Endothelial cell of umbilical vein (primary cell): ENCODE data around the gene RAB28. TPM values are rescaled to one million over a fixed set of nuclear protein-coding genes. Genes with fewer than 3 reads are reported as not detected.

Source experiments
- BruUV-seq: library from RNA; stranded (reverse); fragments of 400-500 nt; replicated peaks from 2 replicates; lab custom pipeline; 2021; lab: Mats Ljungman, UMichigan
- CTCF ChIA-PET: fragments of 300-600, 350-600 bp; sonication (Branson Sonifier 250); formaldehyde crosslinking; loops from one replicate; lab custom pipeline; 2021; ENCODE audit warnings: antibody characterized with exemption, inconsistent platforms; lab: Charles Lee
- POLR2A ChIA-PET: fragments of 300-600, 350-600 bp; sonication (Branson Sonifier 250); formaldehyde crosslinking; loops from one replicate; lab custom pipeline; 2021; ENCODE audit warnings: antibody characterized with exemption, inconsistent platforms; lab: Charles Lee
- DNase-seq: peaks from one replicate; pipeline ENCODE4 v3.0.0-alpha.2; 2011; ENCODE audit warnings: low read depth, low spot score
- FAIRE-seq: peaks from 2 replicates; lab custom pipeline; 2011; peaks lifted over from hg19 to GRCh38; lab: Jason Lieb, UNC
- H2AFZ ChIP-seq: 2 replicates; pipeline ENCODE4 v1.6.0; 2012; ENCODE audit warnings: low read depth, low read length, control low read depth, inconsistent platforms
- H3K27ac ChIP-seq: 2 replicates; pipeline ENCODE4 v1.5.1; 2011; ENCODE audit warnings: low read depth, mild to moderate bottlenecking, control low read depth, low read length, moderate library complexity; ENCODE audit not compliant: insufficient read depth
- H3K27me3 ChIP-seq, 2 experiments: 2 replicates each; pipeline versions ENCODE4 v1.6.0 to v1.6.1; 2011; ENCODE audit warnings: low read length in 2 of 2, mixed read lengths in 1 of 2; ENCODE audit not compliant: control insufficient read depth in 2 of 2, insufficient read depth in 2 of 2
- H3K36me3 ChIP-seq, 2 experiments: 2 replicates in 1 of 2; 3 replicates in 1 of 2; pipeline ENCODE4 v1.5.1; 2011; ENCODE audit warnings: low read length in 2 of 2, mild to moderate bottlenecking in 1 of 2, moderate library complexity in 1 of 2; ENCODE audit not compliant: control insufficient read depth in 2 of 2, insufficient read depth in 2 of 2; ENCODE audit errors: extremely low read depth in 1 of 2
- H3K4me1 ChIP-seq: 3 replicates; pipeline ENCODE4 v1.5.1; 2011; ENCODE audit warnings: mild to moderate bottlenecking, low read length; ENCODE audit not compliant: control insufficient read depth, insufficient read depth; ENCODE audit errors: extremely low read depth
- H3K4me2 ChIP-seq: 2 replicates; pipeline ENCODE4 v1.6.1; 2011; ENCODE audit warnings: low read length, control low read depth, mixed read lengths; ENCODE audit not compliant: insufficient read depth
- H3K4me3 ChIP-seq, 3 experiments: fragments of 200-600 bp in 1 of 3; sonication (generic), shearing (Covaris generic) in 1 of 3; replicated peaks in 1 of 3; 2 replicates each; pipeline ENCODE4 v1.5.1; 2011 to 2016; ENCODE audit warnings: control low read depth in 3 of 3, low read length in 3 of 3, mild to moderate bottlenecking in 2 of 3, inconsistent platforms in 1 of 3, low read depth in 1 of 3, moderate library complexity in 1 of 3; ENCODE audit not compliant: insufficient read depth in 1 of 3
- H3K79me2 ChIP-seq: 2 replicates; pipeline ENCODE4 v1.6.0; 2012; ENCODE audit warnings: low read length, inconsistent platforms; ENCODE audit not compliant: control insufficient read depth, insufficient read depth
- H3K9ac ChIP-seq: replicated peaks from 2 replicates; pipeline ENCODE3; 2011; ENCODE audit warnings: low read length, control low read depth; ENCODE audit not compliant: insufficient read depth; ENCODE audit errors: extremely low read depth
- H3K9me1 ChIP-seq: replicated peaks from 3 replicates; pipeline ENCODE4 v1.6.0; 2011; ENCODE audit warnings: mild to moderate bottlenecking, low read length; ENCODE audit not compliant: control insufficient read depth, insufficient read depth; ENCODE audit errors: extremely low read depth
- H3K9me3 ChIP-seq: replicated peaks from 2 replicates; pipeline ENCODE4 v1.5.1; 2012; ENCODE audit warnings: low read length, inconsistent platforms; ENCODE audit not compliant: control insufficient read depth, insufficient read depth
- H4K20me1 ChIP-seq: replicated peaks from 2 replicates; pipeline ENCODE3; 2011; ENCODE audit warnings: mild to moderate bottlenecking, low read length; ENCODE audit not compliant: control insufficient read depth, insufficient read depth; ENCODE audit errors: extremely low read depth
- EZH2 ChIP-seq: IDR thresholded peaks from 2 replicates; pipeline ENCODE4 v1.6.1; 2012; ENCODE audit warnings: borderline replicate concordance, low read depth, mild to moderate bottlenecking, moderate library complexity, low read length, inconsistent platforms; ENCODE audit not compliant: severe bottlenecking
- FOS ChIP-seq: IDR thresholded peaks from 2 replicates; pipeline ENCODE4 v1.6.1; 2011; ENCODE audit warnings: mild to moderate bottlenecking, low read length, moderate library complexity, borderline replicate concordance; ENCODE audit not compliant: insufficient read depth
- GATA2 ChIP-seq: IDR thresholded peaks from 2 replicates; pipeline ENCODE4 v1.7.0; 2011; ENCODE audit warnings: low read depth, mild to moderate bottlenecking, moderate library complexity, mixed read lengths, low read length; ENCODE audit not compliant: insufficient read length, insufficient read depth
- JUN ChIP-seq: IDR thresholded peaks from 2 replicates; pipeline ENCODE4 v1.6.1; 2011; ENCODE audit warnings: borderline replicate concordance, low read depth; ENCODE audit not compliant: insufficient read length, insufficient read depth
- MYC ChIP-seq: IDR thresholded peaks from one replicate; pipeline ENCODE4 v1.6.1; 2011; ENCODE audit warnings: mild to moderate bottlenecking, low read depth, low read length
- POLR2A ChIP-seq: IDR thresholded peaks from 2 replicates; pipeline ENCODE4 v1.6.1; 2012; ENCODE audit warnings: low read depth, mild to moderate bottlenecking, control low read depth, low read length
- POLR2AphosphoS5 ChIP-seq: IDR thresholded peaks from 2 replicates; pipeline ENCODE4 v1.6.1; 2012; ENCODE audit warnings: low read depth, mild to moderate bottlenecking, control low read depth, low read length, moderate library complexity; ENCODE audit not compliant: insufficient read depth
- dilution Hi-C: fragments of 300-500 bp; cut with MboI; formaldehyde crosslinking; loops from one replicate; pipeline ENCODE4 v1.15.0; 2019; ENCODE audit warnings: low sequenced_read_pairs; ENCODE audit not compliant: extremely low pct_ligation_motif_present
- intact Hi-C: fragments of 100-400 bp; cut with micrococcal nuclease; formaldehyde crosslinking; loops from one replicate; pipeline ENCODE4 v1.10.0; 2022
- polyA plus RNA-seq, 4 experiments: library from polyadenylated mRNA; depleted of rRNA in 3 of 4; stranded (reverse) in 3 of 4; unstranded in 1 of 4; fragments of >200 nt; gene quantifications; 2 replicates each; pipeline versions ENCODE4 v1.2.1 to v1.2.3, GENCODE V29; 2011 to 2012; ENCODE audit warnings: missing spikeins in 1 of 4
- total RNA-seq: library from RNA; stranded (reverse); gene quantifications from 2 replicates; pipeline ENCODE4 v1.2.3, GENCODE V29; 2021
- TF ChIP-seq, protein P1 (sequence below): IDR thresholded peaks from 2 replicates; pipeline ENCODE4 v1.6.1; 2011; ENCODE audit not compliant: insufficient read depth, insufficient read length
- TF ChIP-seq, protein P2 (sequence below), 2 donors: IDR thresholded peaks; 1 replicate in 1 of 2; 2 replicates in 1 of 2; pipeline ENCODE4 v1.5.1; 2011; ENCODE audit warnings: low read length in 2 of 2, mild to moderate bottlenecking in 2 of 2, moderate library complexity in 2 of 2, control low read depth in 1 of 2, inconsistent platforms in 1 of 2, low read depth in 1 of 2; ENCODE audit not compliant: insufficient read depth in 1 of 2; ENCODE audit errors: extremely low read depth in 1 of 2

The RAB28 gene
- total and polyA plus RNA-seq, 2 donors (not counting 3 experiments of a cell fraction or from before 2014, with no cell fraction given), result 13.0 to 13.2 TPM

DNA sequence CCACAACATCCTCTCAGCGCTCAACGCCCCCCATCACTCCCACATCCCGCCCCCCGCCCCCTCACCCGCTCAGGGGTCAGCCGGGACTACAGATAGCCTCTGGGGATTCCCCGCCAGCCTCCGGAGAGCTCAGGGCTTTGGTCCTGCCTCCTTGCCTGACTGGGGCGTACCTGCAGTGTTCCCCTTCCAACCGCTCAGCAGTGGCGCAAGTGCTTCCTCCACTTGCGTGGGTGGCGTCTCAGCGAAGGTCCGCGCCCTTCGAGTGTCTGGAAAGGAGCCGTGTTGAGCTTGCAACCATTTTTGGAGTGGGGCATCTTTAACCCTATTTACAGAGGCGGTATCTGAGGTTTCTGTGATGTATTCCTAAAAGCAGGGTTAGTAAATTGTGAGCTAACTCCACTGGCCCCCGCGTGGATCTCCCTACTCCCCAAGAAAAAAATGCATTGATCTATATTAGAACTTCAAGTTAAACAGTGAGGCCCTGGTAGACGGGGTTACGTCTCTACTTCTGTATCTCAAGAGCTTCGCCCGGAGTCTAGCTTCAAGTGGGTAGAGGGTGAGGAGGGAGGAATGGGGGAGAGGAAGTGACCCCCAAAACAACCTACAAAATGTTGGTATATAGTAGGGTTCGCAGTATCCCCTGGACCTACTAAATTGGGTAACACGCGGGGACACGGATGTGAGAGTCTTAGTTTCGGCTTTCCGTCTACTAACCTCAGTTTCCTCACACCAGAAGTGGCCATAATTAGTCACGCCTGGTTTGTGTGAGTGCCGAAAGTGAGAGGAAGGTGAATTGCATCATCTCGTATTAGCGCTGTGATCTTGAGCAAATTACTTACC, 44.1 kb upstream of the RAB28 start:
- H4K20me1 ChIP-seq, result no peaks in the 10 kb centered on the region
- intact Hi-C loops, result no loop called here
- H3K36me3 ChIP-seq, result no peaks in the 10 kb centered on the region
- H3K9ac ChIP-seq, result no peak overlapping the region
- DNase-seq (no peak), FAIRE-seq (no peak)
- ChIA-PET POLR2A (no interaction called here), CTCF (interaction anchor here (0.8 to 1.1 kb wide), 2 partner anchors 16 to 20 kb away, joined by 3 read pairs; partner anchors contain the start of gene NKX3-2)
- peaks cover 96 to 97% of the 10 kb centered on the region in 2 experiments for H3K27me3 ChIP-seq
- no TSS peak for BruUV-seq
- no peak overlapping the region for H3K4me3 ChIP-seq
- TF ChIP-seq EZH2 (no peak), JUN (no peak), MYC (no peak), GATA2 (no peak), POLR2A (no peak), POLR2AphosphoS5 (no peak), FOS (no peak)
- TF ChIP-seq, protein P1, sequence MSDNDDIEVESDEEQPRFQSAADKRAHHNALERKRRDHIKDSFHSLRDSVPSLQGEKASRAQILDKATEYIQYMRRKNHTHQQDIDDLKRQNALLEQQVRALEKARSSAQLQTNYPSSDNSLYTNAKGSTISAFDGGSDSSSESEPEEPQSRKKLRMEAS, result no peak
- TF ChIP-seq, protein P2, sequence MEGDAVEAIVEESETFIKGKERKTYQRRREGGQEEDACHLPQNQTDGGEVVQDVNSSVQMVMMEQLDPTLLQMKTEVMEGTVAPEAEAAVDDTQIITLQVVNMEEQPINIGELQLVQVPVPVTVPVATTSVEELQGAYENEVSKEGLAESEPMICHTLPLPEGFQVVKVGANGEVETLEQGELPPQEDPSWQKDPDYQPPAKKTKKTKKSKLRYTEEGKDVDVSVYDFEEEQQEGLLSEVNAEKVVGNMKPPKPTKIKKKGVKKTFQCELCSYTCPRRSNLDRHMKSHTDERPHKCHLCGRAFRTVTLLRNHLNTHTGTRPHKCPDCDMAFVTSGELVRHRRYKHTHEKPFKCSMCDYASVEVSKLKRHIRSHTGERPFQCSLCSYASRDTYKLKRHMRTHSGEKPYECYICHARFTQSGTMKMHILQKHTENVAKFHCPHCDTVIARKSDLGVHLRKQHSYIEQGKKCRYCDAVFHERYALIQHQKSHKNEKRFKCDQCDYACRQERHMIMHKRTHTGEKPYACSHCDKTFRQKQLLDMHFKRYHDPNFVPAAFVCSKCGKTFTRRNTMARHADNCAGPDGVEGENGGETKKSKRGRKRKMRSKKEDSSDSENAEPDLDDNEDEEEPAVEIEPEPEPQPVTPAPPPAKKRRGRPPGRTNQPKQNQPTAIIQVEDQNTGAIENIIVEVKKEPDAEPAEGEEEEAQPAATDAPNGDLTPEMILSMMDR (IDR thresholded peaks at IDR 0.05; ENCODE audit: extremely low read depth in 1 of 2, insufficient read depth in 1 of 2, low read depth in 1 of 2, low read length in 2 of 2), result no peak
- no peaks in the 10 kb centered on the region for H3K79me2 ChIP-seq
- no peak overlapping the region for H3K27ac ChIP-seq
- H2AFZ ChIP-seq, result no peak overlapping the region
- H3K9me3 ChIP-seq, result peaks cover 7% of the 10 kb centered on the region
- H3K9me1 ChIP-seq, result no peaks in the 10 kb centered on the region
- no peaks in the 10 kb centered on the region for H3K4me1 ChIP-seq
- H3K4me2 ChIP-seq, result no peak overlapping the region
- dilution Hi-C loops, result no loop called here
